Endodermal cell (in vitro differentiated cells): Measurements from ENCODE around the gene LRP4. TPM values are rescaled to one million over a fixed set of nuclear protein-coding genes. Genes with fewer than 3 reads are reported as not detected.
A peak's percentile ranks its signal among the peaks of the same experiment; 100 is the strongest.

Experiments used
- DNase-seq: peaks from one replicate; pipeline ENCODE4 v3.0.0-alpha.2; 2017
- H3K27ac ChIP-seq: 2 replicates; pipeline ENCODE4 v1.5.1; 2013; ENCODE audit warnings: mild to moderate bottlenecking, low read depth, low read length, moderate library complexity
- H3K27me3 ChIP-seq: 2 replicates; pipeline ENCODE4 v1.6.1; 2013; ENCODE audit warnings: mild to moderate bottlenecking, low read length, moderate library complexity; ENCODE audit not compliant: insufficient read depth, control insufficient read depth, poor library complexity, severe bottlenecking
- H3K36me3 ChIP-seq: 2 replicates; pipeline ENCODE4 v1.7.0; 2013; ENCODE audit warnings: mild to moderate bottlenecking, low read length, moderate library complexity; ENCODE audit not compliant: control insufficient read depth, insufficient read depth
- H3K4me1 ChIP-seq: one replicate; pipeline ENCODE4 v1.7.0; 2013; ENCODE audit warnings: low read length; ENCODE audit not compliant: control insufficient read depth, insufficient read depth
- H3K4me3 ChIP-seq: 2 replicates; pipeline ENCODE4 v1.5.1; 2013; ENCODE audit warnings: mild to moderate bottlenecking, low read length, moderate library complexity
- H3K9ac ChIP-seq: 2 replicates; pipeline ENCODE4 v1.6.1; 2013; ENCODE audit warnings: mild to moderate bottlenecking, low read length, moderate library complexity; ENCODE audit not compliant: poor library complexity, severe bottlenecking; ENCODE audit errors: extremely low read depth
- H3K9me3 ChIP-seq: 2 replicates; pipeline ENCODE4 v1.6.1; 2013; ENCODE audit warnings: mild to moderate bottlenecking, low read length, moderate library complexity; ENCODE audit not compliant: control insufficient read depth
- H3K27ac Mint-ChIP-seq: 2 replicates; pipeline ENCODE4 v1.8.0; 2020; ENCODE audit warnings: mixed read lengths
- H3K27me3 Mint-ChIP-seq: 2 replicates; pipeline ENCODE4 v1.8.0; 2021; ENCODE audit warnings: mild to moderate bottlenecking, mixed read lengths; ENCODE audit not compliant: insufficient read depth
- H3K36me3 Mint-ChIP-seq: 2 replicates; pipeline ENCODE4 v1.8.0; 2020; ENCODE audit warnings: low read depth, mixed read lengths
- H3K4me1 Mint-ChIP-seq: 2 replicates; pipeline ENCODE4 v1.8.0; 2020; ENCODE audit warnings: mixed read lengths
- H3K4me3 Mint-ChIP-seq: 2 replicates; pipeline ENCODE4 v1.8.0; 2020; ENCODE audit warnings: mild to moderate bottlenecking, moderate library complexity, mixed read lengths
- H3K9me3 Mint-ChIP-seq: 2 replicates; pipeline ENCODE4 v1.8.0; 2020; ENCODE audit warnings: mild to moderate bottlenecking, mixed read lengths
- CTCF ChIP-seq: fragments of 200-600 bp; sonication (generic); conservative IDR thresholded peaks from 2 replicates; pipeline ENCODE4 v1.5.0; 2021; ENCODE audit warnings: antibody characterized with exemption, mild to moderate bottlenecking
- WGBS, 2 experiments: methylation state at CpG; one replicate each; pipeline versions ENCODE4 v1.1.5 to v1.1.7; 2013; ENCODE audit warnings: missing lambda C conversion rate in 2 of 2, mixed read lengths in 1 of 2; ENCODE audit not compliant: insufficient coverage in 1 of 2, insufficient read length in 1 of 2; 5-methylcytosine and 5-hydroxymethylcytosine counted together
- total RNA-seq, 2 donors: library from RNA; stranded (reverse); fragmentation: NEBNext Ultra II Directional in 1 of 2; extraction: Animal tissue kit (Norgen Biotek cat#: 25700) in 1 of 2; gene quantifications; 2 replicates in 1 of 2; 3 replicates in 1 of 2; pipeline ENCODE4 v1.2.1, GENCODE V29; 2021

LRP4 gene
- total RNA-seq, 2 donors from 2014 or later, result 12.6 to 13.6 TPM

- WGBS, 2 experiments, result 92 to 94% methylated on average over 4 to 5 of the region's 5 CpGs
- no peak for TF ChIP-seq CTCF
- Histone ChIP-seq H3K36me3 (peaks cover 3% of the 10 kb centered on the region), H3K4me1 (peaks cover 9% of the 10 kb centered on the region), H3K27ac (no peak overlapping the region), H3K9ac (no peak overlapping the region), H3K9me3 (no peaks in the 10 kb centered on the region), H3K4me3 (no peak overlapping the region), H3K27me3 (peaks cover 17% of the 10 kb centered on the region)
- peaks cover 7% of the 10 kb centered on the region for H3K27me3 Mint-ChIP-seq
- H3K4me1 Mint-ChIP-seq, result peaks cover 32% of the 10 kb centered on the region
- peak overlapping the region; percentile 1 for H3K27ac Mint-ChIP-seq
- no peak for DNase-seq
- H3K36me3 Mint-ChIP-seq, result peaks cover 21% of the 10 kb centered on the region
- H3K4me3 Mint-ChIP-seq, result no peak overlapping the region
- H3K9me3 Mint-ChIP-seq, result no peaks in the 10 kb centered on the region
Observed at GRCh38 chr11:46953093-46953492, 34.7 kb upstream of the LRP4 start.

GRCh38 chr11:46952553-46952952 lies 34.2 kb upstream of the LRP4 start:
- Histone ChIP-seq H3K27me3 (peaks cover 17% of the 10 kb centered on the region), H3K9me3 (no peaks in the 10 kb centered on the region), H3K9ac (no peak overlapping the region), H3K4me1 (peaks cover 14% of the 10 kb centered on the region), H3K27ac (no peak overlapping the region), H3K4me3 (no peak overlapping the region), H3K36me3 (peaks cover 3% of the 10 kb centered on the region)
- WGBS, 2 experiments, result 91% methylated on average over 2 of the region's 2 CpGs; no CpG with 5 or more reads in 1 of the 2 experiments
- H3K36me3 Mint-ChIP-seq, result peaks cover 18% of the 10 kb centered on the region
- no peak overlapping the region for H3K27ac Mint-ChIP-seq
- no peak overlapping the region for H3K4me3 Mint-ChIP-seq
- peaks cover 38% of the 10 kb centered on the region for H3K4me1 Mint-ChIP-seq
- TF ChIP-seq CTCF, result no peak
- DNase-seq, result no peak
- no peaks in the 10 kb centered on the region for H3K9me3 Mint-ChIP-seq
- H3K27me3 Mint-ChIP-seq, result peaks cover 7% of the 10 kb centered on the region

- Mint-ChIP-seq H3K4me3 (no peak overlapping the region), H3K4me1 (peaks cover 45% of the 10 kb centered on the region), H3K27ac (no peak overlapping the region), H3K36me3 (peaks cover 18% of the 10 kb centered on the region), H3K27me3 (peaks cover 7% of the 10 kb centered on the region), H3K9me3 (no peaks in the 10 kb centered on the region)
- TF ChIP-seq CTCF, result no peak
- WGBS, 2 experiments, result no CpG with 5 or more reads among the region's 1 CpG
- DNase-seq, result no peak
- Histone ChIP-seq H3K9ac (no peak overlapping the region), H3K27me3 (peaks cover 17% of the 10 kb centered on the region), H3K36me3 (peaks cover 3% of the 10 kb centered on the region), H3K4me1 (peaks cover 16% of the 10 kb centered on the region), H3K4me3 (no peak overlapping the region), H3K9me3 (no peaks in the 10 kb centered on the region), H3K27ac (no peak overlapping the region)
Observed at GRCh38 chr11:46951864-46952263, 33.5 kb upstream of the LRP4 start.
